Stomach (tissue), 9 donors: ENCODE measurements around the gene MC4R. TPM values are rescaled to one million over a fixed set of nuclear protein-coding genes. Genes with fewer than 3 reads are reported as not detected.

ENCODE experiments used
- DNase-seq, 2 donors: peaks; one replicate each; pipeline versions ENCODE4 v3.0.0 to v3.0.0-alpha.2; 2013 to 2019
- H3K27ac ChIP-seq, 5 donors: fragments of 200-600 bp in 4 of 5; sonication (generic) in 4 of 5; one replicate each; pipeline ENCODE4 v1.5.1; 2013 to 2019; ENCODE audit warnings: mild to moderate bottlenecking in 1 of 5, moderate library complexity in 1 of 5
- H3K27me3 ChIP-seq, 3 donors: fragments of 200-600 bp; sonication (generic); one replicate each; pipeline ENCODE4 v1.5.1; 2017 to 2019; ENCODE audit warnings: mixed run types in 1 of 3
- H3K36me3 ChIP-seq, 4 donors: fragments of 200-600 bp; sonication (generic); 1 replicate in 3 of 4; 2 replicates in 1 of 4; pipeline ENCODE4 v1.5.1; 2016 to 2019
- H3K4me1 ChIP-seq, 4 donors: fragments of 200-600 bp; sonication (generic); one replicate each; pipeline ENCODE4 v1.5.1; 2016 to 2019
- H3K4me3 ChIP-seq, 4 donors: fragments of 200-600 bp; sonication (generic) in 3 of 4; one replicate each; pipeline ENCODE4 v1.5.1; 2016 to 2019; ENCODE audit warnings: mild to moderate bottlenecking in 1 of 4
- H3K9me3 ChIP-seq, 4 donors: fragments of 200-600 bp; sonication (generic); one replicate each; pipeline ENCODE4 v1.5.1; 2016 to 2019
- CTCF ChIP-seq, 7 experiments: fragments of 450-650 bp in 4 of 7; fragments of 200-600 bp in 3 of 7; sonication (generic) in 3 of 7; IDR thresholded peaks; one replicate each; pipeline ENCODE4 v1.5.1; 2016 to 2019; ENCODE audit warnings: antibody characterized with exemption in 7 of 7, control low read depth in 2 of 7, mild to moderate bottlenecking in 1 of 7
- EP300 ChIP-seq: sonication (generic); formaldehyde crosslinking; IDR thresholded peaks from one replicate; pipeline ENCODE4 v1.6.1; 2017; ENCODE audit warnings: antibody characterized with exemption
- POLR2A ChIP-seq, 4 donors: fragments of 450-650 bp; IDR thresholded peaks; one replicate each; pipeline ENCODE4 v1.6.1; 2016; ENCODE audit warnings: antibody characterized with exemption in 4 of 4, control low read depth in 2 of 4, mild to moderate bottlenecking in 1 of 4, moderate library complexity in 1 of 4
- POLR2AphosphoS5 ChIP-seq, 3 donors: sonication (generic); formaldehyde crosslinking; IDR thresholded peaks; one replicate each; pipeline ENCODE4 v1.6.1; 2016; ENCODE audit warnings: antibody characterized with exemption in 3 of 3
- WGBS, 5 donors: extraction: QIAGEN DNeasy Blood & Tissue Kit in 3 of 5; methylation state at CpG; one replicate each; pipeline versions ENCODE4 v1.1.5 to v1.1.7; 2013 to 2018; 5-methylcytosine and 5-hydroxymethylcytosine counted together
- intact Hi-C: fragments of 100-400 bp; cut with DNase I; formaldehyde crosslinking; loops from one replicate; pipeline ENCODE4 v1.15.1; 2023; ENCODE audit warnings: low total_unique reads
- polyA plus RNA-seq, 3 donors: library from polyadenylated mRNA; stranded (reverse); fragments of 200-250 nt; gene quantifications; one replicate each; pipeline ENCODE4 v1.2.3, GENCODE V29; 2013
- total RNA-seq, 5 donors: library from RNA; depleted of rRNA; stranded (reverse); fragments of >200 nt; gene quantifications; one replicate each; pipeline versions ENCODE4 v1.1.0 to v1.2.3, GENCODE V29; 2014 to 2016
- donor health status: healthy with polysubstance abuse.
- donor health status: Bipolar disorder and iron deficiency.
- donor health status: healthy.

MC4R gene
- total and polyA plus RNA-seq, 8 donors = 0.73 TPM; not detected in 7

- no peak for DNase-seq
- H3K27me3 ChIP-seq = no peaks in the 10 kb centered on the region
- H3K4me3 ChIP-seq = no peak overlapping the region
- H3K36me3 ChIP-seq = no peaks in the 10 kb centered on the region
- TF ChIP-seq EP300 (no peak), POLR2AphosphoS5 (IDR thresholded peaks at IDR 0.05) (no peak), CTCF (IDR thresholded peaks at IDR 0.05) (no peak), POLR2A (IDR thresholded peaks at IDR 0.05) (no peak)
- intact Hi-C loops = no loop called here
- H3K27ac ChIP-seq = no peak overlapping the region
- WGBS, 5 donors = 40 to 70% (median 62%) methylated on average over 2 of the region's 2 CpGs
- H3K9me3 ChIP-seq = no peaks in the 10 kb centered on the region
- H3K4me1 ChIP-seq = no peaks in the 10 kb centered on the region
Observed at GRCh38 chr18:60383893-60384292, 11.3 kb upstream of the MC4R start.

- TF ChIP-seq EP300 (no peak), POLR2A (IDR thresholded peaks at IDR 0.05) (no peak), POLR2AphosphoS5 (IDR thresholded peaks at IDR 0.05) (no peak), CTCF (IDR thresholded peaks at IDR 0.05) (no peak)
- 51 to 60% (median 56%) methylated on average over 2 of the region's 2 CpGs for WGBS, 5 donors
- no peak for DNase-seq
- H3K4me1 ChIP-seq = no peaks in the 10 kb centered on the region
- H3K27ac ChIP-seq = no peak overlapping the region
- H3K27me3 ChIP-seq = no peaks in the 10 kb centered on the region
- no peaks in the 10 kb centered on the region for H3K36me3 ChIP-seq
- H3K4me3 ChIP-seq = no peak overlapping the region
- intact Hi-C loops = no loop called here
- H3K9me3 ChIP-seq = no peaks in the 10 kb centered on the region
Observed at GRCh38 chr18:60377778-60378469, 5.3 kb upstream of the MC4R start.

- Histone ChIP-seq H3K27ac (no peak overlapping the region), H3K4me3 (no peak overlapping the region), H3K4me1 (no peaks in the 10 kb centered on the region), H3K36me3 (no peaks in the 10 kb centered on the region), H3K27me3 (no peaks in the 10 kb centered on the region), H3K9me3 (no peaks in the 10 kb centered on the region)
- no peak for TF ChIP-seq EP300
- TF ChIP-seq POLR2A (IDR thresholded peaks at IDR 0.05) = no peak
- TF ChIP-seq POLR2AphosphoS5 (IDR thresholded peaks at IDR 0.05) = no peak
- no peak for TF ChIP-seq CTCF (IDR thresholded peaks at IDR 0.05)
- WGBS, 5 donors = 42 to 59% (median 53%) methylated on average over 4 of the region's 4 CpGs
- DNase-seq = peak in 1 of 2 donors; percentile 2
- intact Hi-C loops = no loop called here
Observed at GRCh38 chr18:60372132-60372531, 443 bp downstream of the MC4R start.

- 82 to 93% (median 85%) methylated on average over 1 of the region's 1 CpG for WGBS, 5 donors
- Histone ChIP-seq H3K27me3 (no peaks in the 10 kb centered on the region), H3K27ac (no peak overlapping the region), H3K4me1 (no peaks in the 10 kb centered on the region), H3K36me3 (no peaks in the 10 kb centered on the region), H3K4me3 (no peak overlapping the region), H3K9me3 (no peaks in the 10 kb centered on the region)
- no peak for DNase-seq
- intact Hi-C loops = no loop called here
- TF ChIP-seq POLR2A (IDR thresholded peaks at IDR 0.05) = no peak
- TF ChIP-seq POLR2AphosphoS5 (IDR thresholded peaks at IDR 0.05) = no peak
- no peak for TF ChIP-seq CTCF (IDR thresholded peaks at IDR 0.05)
- TF ChIP-seq EP300 = no peak
Observed at GRCh38 chr18:60358516-60358915, 14.1 kb downstream of the MC4R start.
